Calu3 (cell line): ENCODE measurements around the gene LRRN4. TPM values are rescaled to one million over a fixed set of nuclear protein-coding genes. Genes with fewer than 3 reads are reported as not detected.

Experiments used
- BruUV-seq: library from RNA; stranded (reverse); fragments of 400-500 nt; replicated peaks from 2 replicates; lab custom pipeline; 2021; lab: Mats Ljungman, UMichigan
- CTCF ChIA-PET: fragments of 300-600 bp; sonication (Branson Sonifier 250); formaldehyde crosslinking; loops from one replicate; lab custom pipeline; 2022; ENCODE audit warnings: antibody characterized with exemption; lab: Charles Lee
- DNase-seq: peaks from one replicate; pipeline ENCODE4 v3.0.0; 2022
- H3K27ac Mint-ChIP-seq: one replicate; pipeline ENCODE4 v1.8.0; 2022; ENCODE audit warnings: mixed read lengths; ENCODE audit not compliant: unreplicated experiment
- H3K27me3 Mint-ChIP-seq: one replicate; pipeline ENCODE4 v1.8.0; 2022; ENCODE audit warnings: mixed read lengths; ENCODE audit not compliant: unreplicated experiment
- H3K36me3 Mint-ChIP-seq: one replicate; pipeline ENCODE4 v1.8.0; 2022; ENCODE audit warnings: mild to moderate bottlenecking, moderate library complexity, mixed read lengths; ENCODE audit not compliant: insufficient read depth, unreplicated experiment
- H3K4me1 Mint-ChIP-seq: one replicate; pipeline ENCODE4 v1.8.0; 2022; ENCODE audit warnings: mild to moderate bottlenecking, low read depth, mixed read lengths; ENCODE audit not compliant: unreplicated experiment
- H3K4me3 Mint-ChIP-seq: one replicate; pipeline ENCODE4 v1.8.0; 2022; ENCODE audit warnings: mild to moderate bottlenecking, low read depth, moderate library complexity, mixed read lengths; ENCODE audit not compliant: unreplicated experiment
- H3K9me3 Mint-ChIP-seq: one replicate; pipeline ENCODE4 v1.8.0; 2022; ENCODE audit warnings: low read depth, mixed read lengths; ENCODE audit not compliant: unreplicated experiment
- CTCF ChIP-seq: fragments of 200-600 bp; IDR thresholded peaks from one replicate; pipeline ENCODE4 v1.8.0; 2022; ENCODE audit warnings: antibody characterized with exemption; ENCODE audit not compliant: unreplicated experiment
- intact Hi-C: fragments of 100-400 bp; cut with micrococcal nuclease; formaldehyde crosslinking; loops from one replicate; pipeline ENCODE4 v1.10.0; 2022; ENCODE audit not compliant: unreplicated experiment
- total RNA-seq: library from RNA; stranded (reverse); gene quantifications from 2 replicates; pipeline ENCODE4 v1.2.3, GENCODE V29; 2022

LRRN4 gene
- total RNA-seq, 1 experiment from 2014 or later = 2.6 TPM

- DNase-seq = no peak
- intact Hi-C loops = no loop called here
- TF ChIP-seq CTCF = no peak
- H3K9me3 Mint-ChIP-seq = no peaks in the 10 kb centered on the region
- H3K27me3 Mint-ChIP-seq = no peaks in the 10 kb centered on the region
- peak overlapping the region; percentile 75 for H3K4me3 Mint-ChIP-seq
- no TSS peak for BruUV-seq
- H3K36me3 Mint-ChIP-seq = peaks cover 17% of the 10 kb centered on the region
- CTCF ChIA-PET = no interaction called here
- peak overlapping the region; percentile 52 for H3K27ac Mint-ChIP-seq
- H3K4me1 Mint-ChIP-seq = peaks cover 45% of the 10 kb centered on the region
Measured at GRCh38 chr20:6053064-6053775, 640 bp downstream of the LRRN4 start.

GRCh38 chr20:6051505-6051904, 2.4 kb downstream of the LRRN4 start:
- Mint-ChIP-seq H3K9me3 (no peaks in the 10 kb centered on the region), H3K4me1 (peaks cover 40% of the 10 kb centered on the region), H3K36me3 (peaks cover 17% of the 10 kb centered on the region), H3K27ac (no peak overlapping the region), H3K27me3 (no peaks in the 10 kb centered on the region), H3K4me3 (peak overlapping the region; percentile 75)
- CTCF ChIA-PET = no interaction called here
- intact Hi-C loops = no loop called here
- TF ChIP-seq CTCF = no peak
- peak; percentile 49 for DNase-seq
- BruUV-seq = no TSS peak

GRCh38 chr20:6048391-6048790, 5.5 kb downstream of the LRRN4 start:
- H3K4me3 Mint-ChIP-seq = no peak overlapping the region
- intact Hi-C loops = no loop called here

GRCh38 chr20:6046432-6046831, 7.4 kb downstream of the LRRN4 start:
- H3K9me3 Mint-ChIP-seq = no peaks in the 10 kb centered on the region
- H3K36me3 Mint-ChIP-seq = peaks cover 2% of the 10 kb centered on the region
- peaks cover 17% of the 10 kb centered on the region for H3K4me1 Mint-ChIP-seq
- no peaks in the 10 kb centered on the region for H3K27me3 Mint-ChIP-seq
- no TSS peak for BruUV-seq
- no peak for TF ChIP-seq CTCF
- no peak overlapping the region for H3K27ac Mint-ChIP-seq
- intact Hi-C loops = no loop called here
- no peak overlapping the region for H3K4me3 Mint-ChIP-seq
- CTCF ChIA-PET = no interaction called here
- DNase-seq = no peak

More at GRCh38 chr20:6048391-6048790, 5.5 kb downstream of the LRRN4 start:
- Mint-ChIP-seq H3K27me3 (no peaks in the 10 kb centered on the region), H3K27ac (no peak overlapping the region), H3K9me3 (no peaks in the 10 kb centered on the region), H3K36me3 (peaks cover 16% of the 10 kb centered on the region), H3K4me1 (peaks cover 26% of the 10 kb centered on the region)
- BruUV-seq = no TSS peak
- DNase-seq = no peak
- no peak for TF ChIP-seq CTCF
- CTCF ChIA-PET = no interaction called here
